Transverse colon (tissue), 3 donors: ENCODE results near the gene CLMN.

Experiments
- CTCF ChIP-seq, 5 experiments: fragments of 200-600 bp in 3 of 5; fragments of 450-650 bp in 2 of 5; sonication (generic) in 3 of 5; IDR thresholded peaks; 1 replicate in 2 of 5; 2 replicates in 3 of 5; pipeline ENCODE4 v1.5.1; 2016 to 2017; ENCODE audit warnings: antibody characterized with exemption in 5 of 5, inconsistent platforms in 3 of 5, mild to moderate bottlenecking in 2 of 5, moderate library complexity in 1 of 5
- POLR2A ChIP-seq: fragments of 450-650 bp; IDR thresholded peaks from one replicate; pipeline ENCODE4 v1.6.1; 2016; ENCODE audit warnings: antibody characterized with exemption, mild to moderate bottlenecking, moderate library complexity

DNA sequence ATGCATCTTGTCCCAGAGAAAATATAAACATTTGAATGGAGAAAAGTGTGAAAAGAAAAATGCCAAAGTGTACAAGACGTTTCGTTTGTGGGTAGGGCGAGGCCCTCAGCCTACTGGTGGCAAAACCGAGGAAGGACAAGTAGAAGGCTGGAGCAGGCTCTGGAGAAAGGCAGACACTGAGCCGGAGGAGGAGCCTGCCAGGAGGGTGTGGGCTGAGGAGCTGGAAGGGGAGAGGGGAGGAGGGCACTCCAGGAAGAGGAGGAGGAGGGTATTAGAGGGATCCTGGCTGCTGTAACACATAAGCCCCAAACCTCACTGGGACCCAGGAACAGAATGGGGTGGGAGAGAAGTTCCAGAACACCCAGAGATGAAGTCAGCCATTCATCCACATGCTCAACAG lies 47.7 kb downstream of the CLMN start:
- TF ChIP-seq CTCF (IDR thresholded peaks at IDR 0.05) (no peak), POLR2A (no peak)
